ENCODE data around the gene G6PC3. TPM values are rescaled to one million over a fixed set of nuclear protein-coding genes. Genes with fewer than 3 reads are reported as not detected.

Gene G6PC3
- total and polyA plus RNA-seq, 2 donors (not counting 3 experiments of a cell fraction or from before 2014, with no cell fraction given): 78.4 to 194 TPM

DNA sequence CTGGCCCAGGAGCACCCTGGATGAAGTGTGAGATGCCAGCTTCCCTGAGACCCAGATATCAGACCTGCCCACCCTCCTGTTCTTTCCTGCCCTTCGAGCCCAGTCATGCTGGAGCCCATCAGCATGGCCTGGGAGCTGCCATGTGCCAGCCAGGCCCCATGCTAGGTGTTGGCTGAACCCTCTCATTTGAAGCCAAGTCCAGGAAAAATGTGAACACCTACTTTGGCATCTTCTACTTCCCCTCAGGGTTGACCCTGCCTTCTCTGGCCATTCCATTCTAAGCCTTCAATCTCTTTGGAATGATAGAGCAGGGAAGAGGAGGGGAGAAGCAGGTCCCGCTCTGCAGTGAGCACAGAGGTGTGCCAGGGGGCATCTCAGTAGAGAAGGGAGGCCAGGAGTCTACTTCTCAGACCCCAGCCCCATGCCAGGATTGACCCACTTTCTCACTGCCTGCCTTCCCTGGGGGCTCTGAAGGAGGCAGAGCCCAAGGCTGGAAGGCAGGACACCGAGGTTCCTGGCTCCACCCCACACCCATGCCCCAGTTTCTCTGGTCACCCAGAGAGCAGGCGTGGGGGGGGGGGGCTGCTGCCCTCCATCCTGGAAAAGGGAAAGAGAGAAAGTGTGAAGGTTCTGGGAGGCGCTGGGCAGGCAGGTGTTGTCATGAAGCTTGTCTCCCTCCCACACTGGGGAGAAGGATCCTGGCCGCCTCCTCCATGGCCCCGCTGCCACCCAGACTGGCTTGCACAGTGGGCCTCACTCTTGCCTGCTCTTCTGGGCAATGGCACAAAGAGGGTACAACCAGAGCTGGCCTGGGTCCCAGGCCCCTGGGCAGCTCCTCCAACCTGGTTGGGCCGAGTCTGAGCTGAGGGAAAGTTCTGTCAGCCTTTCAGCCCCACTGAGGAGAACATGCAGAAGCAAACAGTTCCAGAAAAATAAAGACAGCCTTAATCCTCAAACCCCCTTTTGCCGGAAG, 43.6 kb downstream of the G6PC3 start:
- DNase-seq (ENCODE audit: low read depth, low spot score) (no peak), FAIRE-seq (no peak)
- no peak overlapping the region for H3K9ac ChIP-seq (replicated peaks; ENCODE audit: extremely low read depth, insufficient read depth, low read length)
- no peak overlapping the region for H3K4me3 ChIP-seq (replicated peaks in 1 of 3; ENCODE audit: insufficient read depth in 1 of 3, low read depth in 1 of 3, low read length in 3 of 3)
- H3K4me1 ChIP-seq (ENCODE audit: control insufficient read depth, extremely low read depth, insufficient read depth, low read length): peaks cover 14% of the 10 kb centered on the region
- peaks cover 0 to 7% of the 10 kb centered on the region in 2 experiments for H3K36me3 ChIP-seq (ENCODE audit: control insufficient read depth in 2 of 2, extremely low read depth in 1 of 2, insufficient read depth in 2 of 2, low read length in 2 of 2)
- intact Hi-C loops (cut with micrococcal nuclease): loop anchor here (2.0 to 10.0 kb wide), 2 partner anchors 29 to 109 kb away; partner anchors contain the start of gene NAGS
- BruUV-seq (replicated peaks): no TSS peak
- H3K4me2 ChIP-seq (ENCODE audit: insufficient read depth, low read length): no peak overlapping the region
- no peak overlapping the region for H2AFZ ChIP-seq (ENCODE audit: low read depth, low read length)
- dilution Hi-C loops (cut with MboI; ENCODE audit: extremely low pct_ligation_motif_present, low sequenced_read_pairs): no loop called here
- H3K27ac ChIP-seq (ENCODE audit: insufficient read depth, low read depth, low read length): no peak overlapping the region
- H3K9me1 ChIP-seq (replicated peaks; ENCODE audit: control insufficient read depth, extremely low read depth, insufficient read depth, low read length): no peaks in the 10 kb centered on the region
- H3K9me3 ChIP-seq (replicated peaks; ENCODE audit: control insufficient read depth, insufficient read depth, low read length): no peaks in the 10 kb centered on the region
- TF ChIP-seq POLR2AphosphoS5 (IDR thresholded peaks at IDR 0.05; ENCODE audit: insufficient read depth, low read depth, low read length): no peak
- TF ChIP-seq JUN (IDR thresholded peaks at IDR 0.05; ENCODE audit: borderline replicate concordance, insufficient read depth, insufficient read length, low read depth): no peak
- no peak for TF ChIP-seq CTCF (IDR thresholded peaks at IDR 0.05; ENCODE audit: extremely low read depth in 1 of 2, insufficient read depth in 1 of 2, low read depth in 1 of 2, low read length in 2 of 2)
- no peak for TF ChIP-seq POLR2A (IDR thresholded peaks at IDR 0.05; ENCODE audit: low read depth, low read length)
- TF ChIP-seq MYC (IDR thresholded peaks at IDR 0.05; ENCODE audit: low read depth, low read length): no peak
- TF ChIP-seq GATA2 (IDR thresholded peaks at IDR 0.05; ENCODE audit: insufficient read depth, insufficient read length, low read depth, low read length): no peak
- H3K27me3 ChIP-seq (ENCODE audit: control insufficient read depth in 2 of 2, insufficient read depth in 2 of 2, low read length in 2 of 2): no peaks in the 10 kb centered on the region
- ChIA-PET CTCF (interaction anchor here (1.0 to 3.1 kb wide), 9 partner anchors 9 to 170 kb away, joined by 3 to 39 read pairs (median 21); partner anchors contain the start of gene HDAC5), POLR2A (no interaction called here)
- no peaks in the 10 kb centered on the region for H4K20me1 ChIP-seq (replicated peaks; ENCODE audit: control insufficient read depth, extremely low read depth, insufficient read depth, low read length)
- H3K79me2 ChIP-seq (ENCODE audit: control insufficient read depth, insufficient read depth, low read length): no peaks in the 10 kb centered on the region

Measured in endothelial cell of umbilical vein (primary cell).